GM19328 (cell line): ENCODE results near the gene C19orf25.
"Not testable (repeated sequence)": the region's sequence is repeated elsewhere in the genome, so short reads cannot be mapped to it uniquely, and the experiment has no call there.

Experiments
- ATAC-seq: cut with Tn5 transposase; IDR thresholded peaks from one replicate; pipeline ENCODE4 v1.9.1; 2021; ENCODE audit warnings: mild to moderate bottlenecking, moderate library complexity; ENCODE audit not compliant: unreplicated experiment

The C19orf25 gene

GRCh38 chr19:1449467-1450442 is 29.3 kb downstream of the C19orf25 start, which contains the start of gene APC2:
Gene APC2 (plus strand): TSS chr19:1450121. CDS start chr19:1453002, 2,881 bp downstream.
- no peak for ATAC-seq

- ATAC-seq = no peak
These were observed 31.1 kb downstream of the C19orf25 start for GRCh38 chr19:1447944-1448343.

- no peak for ATAC-seq
These were observed 31.5 kb downstream of the C19orf25 start for GRCh38 chr19:1447504-1447903.

GRCh38 chr19:1446713-1447481 is 32.1 kb downstream of the C19orf25 start:
- ATAC-seq = no peak

- ATAC-seq = no peak
These were observed 32.9 kb downstream of the C19orf25 start for GRCh38 chr19:1445932-1446712.

- no peak for ATAC-seq
These were observed 33.7 kb downstream of the C19orf25 start for GRCh38 chr19:1445185-1445931.

GRCh38 chr19:1441677-1442438 is 37.2 kb downstream of the C19orf25 start:
- no peak for ATAC-seq

GRCh38 chr19:1441022-1441426 is 38.0 kb downstream of the C19orf25 start:
- no peak for ATAC-seq

- no peak for ATAC-seq
These were observed 38.6 kb downstream of the C19orf25 start for GRCh38 chr19:1440418-1440801.

- not testable (repeated sequence) for ATAC-seq
These were observed 39.2 kb downstream of the C19orf25 start for GRCh38 chr19:1439525-1440417.

GRCh38 chr19:1438933-1439354 is 40.1 kb downstream of the C19orf25 start:
- no peak for ATAC-seq

- peak; percentile 59 for ATAC-seq
These were observed 40.7 kb downstream of the C19orf25 start, which contains the start of gene RPS15 for GRCh38 chr19:1438035-1438932. Gene RPS15 (plus strand): TSS chr19:1438396. CDS start chr19:1438426, 30 bp downstream.

GRCh38 chr19:1437609-1438008 is 41.4 kb downstream of the C19orf25 start:
- no peak for ATAC-seq

- no peak for ATAC-seq
These were observed 43.5 kb downstream of the C19orf25 start for GRCh38 chr19:1435378-1435989.

GRCh38 chr19:1434577-1435060 is 44.4 kb downstream of the C19orf25 start:
- no peak for ATAC-seq

- no peak for ATAC-seq
These were observed 45.0 kb downstream of the C19orf25 start for GRCh38 chr19:1434040-1434366.
